OCI-M2 (cell line): ENCODE data around the gene ZRANB2.

Experiments
- DNase-seq: peaks from one replicate; lab custom pipeline; 2025; ENCODE audit not compliant: unreplicated experiment; lab: John Stamatoyannopoulos, UW

The ZRANB2 gene, protein sequence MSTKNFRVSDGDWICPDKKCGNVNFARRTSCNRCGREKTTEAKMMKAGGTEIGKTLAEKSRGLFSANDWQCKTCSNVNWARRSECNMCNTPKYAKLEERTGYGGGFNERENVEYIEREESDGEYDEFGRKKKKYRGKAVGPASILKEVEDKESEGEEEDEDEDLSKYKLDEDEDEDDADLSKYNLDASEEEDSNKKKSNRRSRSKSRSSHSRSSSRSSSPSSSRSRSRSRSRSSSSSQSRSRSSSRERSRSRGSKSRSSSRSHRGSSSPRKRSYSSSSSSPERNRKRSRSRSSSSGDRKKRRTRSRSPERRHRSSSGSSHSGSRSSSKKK

DNA sequence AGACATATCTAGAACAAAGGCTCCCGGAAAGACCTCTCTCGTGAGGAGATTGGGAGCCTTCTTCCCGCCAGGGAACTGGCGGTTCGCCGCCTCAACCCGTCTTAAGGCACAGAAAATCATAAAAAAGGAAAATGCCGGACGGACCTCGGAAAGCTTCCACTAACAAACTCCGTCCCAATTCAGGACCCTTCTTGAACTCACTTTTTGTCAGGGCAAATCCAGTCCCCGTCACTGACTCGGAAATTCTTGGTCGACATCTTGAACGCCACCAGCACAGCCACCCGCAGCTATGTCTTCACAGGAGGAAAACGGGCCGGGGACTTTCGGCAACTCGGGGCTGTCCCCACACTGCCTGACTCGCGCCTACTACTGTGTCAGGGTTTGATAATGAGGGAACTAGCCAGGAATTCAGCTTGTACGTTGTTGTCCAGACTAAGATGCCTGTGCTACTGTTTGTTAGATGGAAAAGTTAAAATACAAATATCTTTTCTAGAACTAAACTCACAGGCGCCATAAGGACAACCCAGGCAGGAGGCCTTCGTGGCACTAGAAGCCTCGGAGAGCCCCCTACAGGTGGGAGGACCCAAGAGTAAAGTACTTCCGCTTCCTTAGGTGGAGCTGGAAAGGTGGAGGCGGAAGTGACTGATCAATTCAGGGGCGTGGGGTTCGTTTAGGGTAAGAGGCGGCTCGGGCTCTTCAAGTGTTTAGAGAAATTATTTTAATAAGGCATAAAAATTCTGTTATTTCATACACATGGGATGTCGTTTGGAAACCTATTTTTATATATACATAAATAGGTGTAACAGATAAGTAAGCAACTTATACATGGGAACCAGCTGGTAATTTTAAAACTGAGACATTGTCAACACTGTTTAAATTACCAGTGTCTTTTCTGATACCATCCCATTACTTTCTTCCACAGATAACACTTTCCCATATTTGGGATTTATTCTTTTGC lies at the start of gene ZRANB2:
Gene ZRANB2 (minus strand): TSS at position 297 of the 958 bp plus-strand sequence. CDS start 40 bp downstream, at position 257.
- peak; percentile 88 for DNase-seq

GRCh38 chr1:71128060-71128459 lies 47.2 kb upstream of the ZRANB2 start:
- DNase-seq: no peak

GRCh38 chr1:71118086-71118485 lies 37.3 kb upstream of the ZRANB2 start:
- no peak for DNase-seq

DNA sequence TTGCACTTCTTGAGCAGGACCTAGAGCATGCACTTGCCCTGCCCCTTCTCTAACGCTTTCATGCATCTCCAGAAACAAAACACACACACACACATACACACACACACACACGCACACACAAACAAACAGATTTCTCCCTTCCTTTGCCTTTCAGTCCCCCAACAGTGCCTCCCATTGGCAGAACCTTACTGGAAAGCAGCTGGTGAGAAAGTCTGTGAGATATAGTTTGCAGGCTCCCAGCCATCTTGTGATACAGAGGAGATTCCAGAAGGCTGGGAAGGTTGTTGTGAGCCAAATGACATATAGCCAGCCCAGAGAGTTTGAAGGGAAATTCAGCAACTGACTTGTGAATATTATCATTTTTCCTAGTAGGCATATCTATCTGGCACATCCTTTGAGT lies 35.9 kb upstream of the ZRANB2 start:
- no peak for DNase-seq

DNA sequence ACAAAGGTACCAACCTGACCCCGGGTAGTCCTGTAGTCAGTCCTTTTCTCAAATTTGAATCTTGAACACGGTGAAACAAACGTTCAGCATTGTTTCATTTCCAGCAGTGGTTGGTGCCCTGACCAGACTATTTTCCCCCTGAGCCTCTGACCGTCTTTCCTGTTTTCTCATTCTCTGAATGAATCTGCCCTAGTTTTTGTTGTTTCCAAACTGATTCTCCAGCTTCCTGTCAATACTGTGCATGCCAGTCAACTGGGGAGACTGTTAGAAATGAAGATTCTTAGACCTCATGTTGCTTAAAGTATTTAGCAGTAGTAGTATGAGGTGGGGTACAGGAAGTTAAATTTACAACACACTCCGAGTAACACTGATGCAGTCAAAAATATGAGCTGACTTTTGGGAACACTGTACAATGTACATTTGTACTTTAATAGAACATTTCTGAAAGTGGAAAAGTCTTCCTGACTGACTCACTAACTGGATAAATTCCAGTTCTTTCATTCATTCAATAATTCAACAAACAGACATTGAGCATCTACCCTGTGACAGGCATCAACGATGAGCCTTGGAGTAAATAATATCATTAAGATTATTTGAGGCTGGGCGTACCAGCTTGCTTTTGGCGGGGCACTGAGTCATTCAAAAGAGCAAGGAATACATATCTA lies 26.0 kb upstream of the ZRANB2 start:
- no peak for DNase-seq

- no peak for DNase-seq
Observed at GRCh38 chr1:71104417-71104816, 23.6 kb upstream of the ZRANB2 start.

GRCh38 chr1:71101839-71102376 lies 21.1 kb upstream of the ZRANB2 start:
- DNase-seq: no peak

DNA sequence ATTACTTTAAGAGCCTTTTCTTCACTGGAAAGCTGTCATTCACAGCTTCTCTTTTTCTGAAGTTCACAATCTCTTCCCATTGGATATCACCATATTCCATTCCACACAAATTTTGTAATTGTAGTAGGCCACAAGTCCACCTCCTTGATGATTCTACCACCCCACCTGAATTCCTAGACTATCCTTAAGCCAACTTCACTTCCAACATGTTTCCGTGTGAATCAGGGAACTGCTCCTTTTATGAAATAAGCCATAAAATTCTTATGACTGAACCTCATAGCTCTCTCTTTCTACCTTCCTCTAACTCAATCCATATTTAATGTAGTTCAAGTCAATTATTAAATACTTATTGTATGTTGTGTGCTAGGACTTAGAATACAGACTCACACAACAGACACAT lies 16.6 kb upstream of the ZRANB2 start:
- DNase-seq: no peak

DNA sequence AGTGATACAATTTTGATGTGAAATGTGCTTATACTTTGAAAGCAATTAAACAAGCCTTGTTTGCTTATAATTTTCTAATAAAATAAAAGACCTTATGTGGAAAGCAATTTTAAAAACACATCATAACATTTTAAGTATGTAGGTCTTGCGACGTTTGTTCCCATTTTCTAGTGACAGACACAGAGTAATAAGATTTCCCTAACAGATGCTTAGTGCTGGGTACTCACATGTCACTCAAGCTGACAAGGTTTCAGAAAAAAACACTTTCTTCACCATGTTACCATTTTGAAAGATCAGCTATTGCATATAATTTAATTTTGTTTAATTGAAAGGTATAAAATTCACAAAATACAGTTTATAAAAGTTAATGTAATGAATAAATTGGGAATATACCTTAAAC lies 14.1 kb upstream of the ZRANB2 start:
- DNase-seq: no peak

GRCh38 chr1:71093938-71094337 lies 13.1 kb upstream of the ZRANB2 start:
- no peak for DNase-seq

DNA sequence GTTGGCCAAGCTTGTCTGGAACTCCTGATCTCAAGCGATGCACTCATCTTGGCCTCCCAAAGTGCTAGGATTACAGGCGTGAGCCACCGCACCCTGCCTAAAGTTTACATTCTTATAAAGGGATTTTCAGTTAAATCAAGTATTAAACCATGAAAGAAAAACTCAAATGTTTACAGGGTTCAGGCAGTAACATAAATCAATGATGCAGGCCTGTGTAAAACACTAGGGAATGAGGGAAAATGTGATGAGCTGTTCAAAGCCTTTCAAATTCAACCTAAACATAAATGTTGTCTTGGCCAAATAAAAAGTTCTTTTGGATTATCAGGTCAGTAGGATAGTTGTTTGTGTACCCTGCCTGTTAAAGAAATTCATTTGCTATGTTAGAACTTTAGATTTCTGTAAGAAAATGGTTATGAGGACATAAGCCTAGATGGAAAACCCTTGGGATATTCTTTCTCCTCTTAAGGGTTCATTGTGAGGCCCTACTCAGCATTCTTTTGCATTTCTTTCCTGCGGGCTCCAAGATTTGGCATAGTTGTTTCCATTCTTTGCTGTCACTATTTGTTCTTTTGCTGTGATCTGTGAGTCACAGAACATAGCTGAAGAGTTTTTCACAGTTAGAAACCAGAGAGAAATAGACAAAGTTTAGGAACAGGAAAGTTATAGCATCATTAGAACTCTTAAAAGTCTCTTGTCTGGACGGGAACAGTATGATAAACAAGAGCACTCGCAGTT lies 8.9 kb upstream of the ZRANB2 start:
- DNase-seq: no peak

- no peak for DNase-seq
Observed at GRCh38 chr1:71088645-71089287, 7.9 kb upstream of the ZRANB2 start.

DNA sequence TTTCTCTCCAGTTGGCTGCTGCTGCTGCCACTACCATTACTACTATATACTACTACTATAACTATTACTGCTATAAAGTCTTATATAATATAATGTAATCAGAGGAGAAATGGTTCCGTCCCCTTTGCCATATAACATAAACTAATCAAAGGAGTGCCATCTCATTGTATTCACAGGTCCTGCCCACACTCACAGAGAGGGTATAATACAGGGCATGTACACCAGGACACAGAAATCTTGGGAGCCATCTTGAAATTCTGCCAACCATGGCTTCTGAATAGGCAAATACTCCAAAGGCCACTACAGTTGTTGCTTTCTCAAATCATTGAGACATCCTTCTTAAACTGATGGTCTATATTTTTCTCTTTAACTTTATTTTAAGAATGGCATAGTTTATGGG lies 6.9 kb upstream of the ZRANB2 start:
- no peak for DNase-seq

DNA sequence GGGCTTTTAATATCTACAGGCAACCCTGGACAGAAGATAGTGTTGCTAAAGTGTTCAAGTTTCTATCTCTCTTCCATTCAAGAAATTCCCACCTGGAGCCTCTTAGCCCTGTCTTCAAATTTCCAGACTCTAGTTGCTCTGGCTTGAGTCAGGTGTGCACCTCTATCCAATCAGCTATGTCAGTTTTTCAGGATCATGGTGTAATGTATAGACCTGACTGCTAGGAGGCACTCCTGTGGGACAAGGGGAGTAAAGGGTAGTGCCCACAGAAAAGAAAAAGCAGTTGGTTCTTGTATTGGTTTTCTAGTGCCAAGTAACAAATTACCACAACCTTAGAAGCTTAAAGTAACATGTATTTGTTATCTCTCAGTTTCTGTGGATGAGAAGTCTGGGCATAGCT lies 6.2 kb upstream of the ZRANB2 start:
- no peak for DNase-seq

DNA sequence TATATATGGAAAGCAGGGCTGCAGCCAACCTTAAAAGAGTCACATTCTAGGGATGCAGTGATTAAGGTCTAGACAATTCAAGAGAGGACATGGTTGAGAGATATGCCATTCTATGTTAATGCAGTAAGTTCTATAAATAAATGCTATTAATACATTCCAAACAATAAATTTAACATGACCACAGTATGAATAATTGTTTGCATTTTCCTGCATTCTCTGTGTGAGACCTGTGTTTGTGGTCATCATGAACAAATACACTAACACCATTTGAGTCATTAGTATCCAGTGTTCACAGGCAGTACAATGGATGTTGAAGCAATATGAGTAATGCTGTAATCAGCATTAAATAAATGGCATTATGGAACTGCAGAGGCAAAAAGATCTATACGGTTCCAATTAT lies 5.5 kb upstream of the ZRANB2 start:
- DNase-seq: no peak

DNA sequence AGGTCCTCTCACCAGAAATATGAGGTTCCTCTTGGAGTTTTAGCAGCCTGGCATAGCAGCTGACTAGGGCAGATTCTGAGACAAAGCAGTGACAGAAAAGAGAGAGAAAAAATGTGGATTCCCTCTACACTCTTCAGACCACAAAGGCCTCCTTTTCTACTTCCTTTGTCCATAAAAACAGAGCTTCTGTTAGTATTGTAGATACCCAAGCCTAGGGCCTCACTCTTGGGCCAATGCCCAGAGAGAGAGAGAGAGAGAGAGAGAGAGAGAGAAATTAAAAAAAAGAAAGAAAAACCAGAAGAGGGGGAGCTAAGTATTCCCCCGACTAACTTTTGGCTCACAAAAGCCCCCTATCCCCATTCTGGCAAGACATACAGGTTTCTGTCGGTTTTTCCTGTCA lies 2.4 kb upstream of the ZRANB2 start:
- DNase-seq: no peak

DNA sequence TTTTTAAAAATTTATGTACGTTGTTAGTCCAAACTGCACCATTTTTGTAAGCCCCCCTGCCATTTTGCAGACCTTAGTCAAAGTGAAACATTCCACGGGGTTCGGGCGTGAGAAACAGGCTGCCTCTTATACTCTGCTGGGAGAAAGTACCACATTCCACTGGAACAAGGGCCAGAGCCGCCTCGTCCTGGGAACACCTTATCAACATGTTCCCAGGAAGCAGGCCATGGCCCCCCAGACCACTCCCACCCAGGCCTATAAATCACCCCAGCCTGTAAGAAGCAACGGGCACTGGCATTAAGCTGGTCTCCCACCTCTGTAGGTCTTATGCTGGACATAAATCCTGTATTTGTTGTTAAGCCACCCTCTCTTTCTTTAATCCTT lies 854 bp upstream of the ZRANB2 start:
- DNase-seq: no peak

- no peak for DNase-seq
Observed at GRCh38 chr1:71080230-71080738, 551 bp downstream of the ZRANB2 start.

DNA sequence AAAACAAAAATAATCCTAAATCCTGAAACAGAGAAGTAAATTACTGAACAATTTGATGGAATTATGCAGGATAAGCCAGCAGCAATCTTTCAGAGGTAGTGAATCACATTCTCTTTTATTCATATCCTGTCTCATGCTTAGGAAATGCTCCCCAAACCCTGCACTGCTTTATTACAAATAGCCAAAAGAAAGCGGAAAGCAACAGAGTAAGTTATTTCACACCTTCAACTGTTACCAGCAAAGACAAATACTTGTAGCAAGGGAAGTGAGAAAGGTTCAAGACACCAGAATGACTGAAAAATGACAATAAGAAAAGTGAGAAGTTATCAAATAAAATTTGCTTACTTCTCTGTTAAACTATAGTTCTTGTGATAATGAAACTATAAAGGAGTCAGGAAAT lies 6.2 kb downstream of the ZRANB2 start:
- DNase-seq: no peak

GRCh38 chr1:71072273-71072672 lies 8.6 kb downstream of the ZRANB2 start:
- no peak for DNase-seq
